Ovary (tissue), 9 donors: Measurements from ENCODE around the gene TBX4. TPM values are rescaled to one million over a fixed set of nuclear protein-coding genes. Genes with fewer than 3 reads are reported as not detected.
"Not testable (repeated sequence)": the region's sequence is repeated elsewhere in the genome, so short reads cannot be mapped to it uniquely, and the experiment has no call there.

ENCODE experiments used
- DNase-seq, 5 donors: peaks; one replicate each; pipeline ENCODE4 v3.0.0-alpha.2; 2019 to 2020
- H3K27ac ChIP-seq, 2 donors: fragments of 200-600 bp; one replicate each; pipeline versions ENCODE4 v1.5.1 to v1.8.0; 2019 to 2022
- H3K27me3 ChIP-seq: fragments of 200-600 bp; one replicate; pipeline ENCODE4 v1.8.0; 2022
- H3K36me3 ChIP-seq: fragments of 200-600 bp; sonication (generic); one replicate; pipeline ENCODE4 v1.5.1; 2019
- H3K4me1 ChIP-seq: one replicate; pipeline ENCODE4 v1.8.1; 2013; ENCODE audit warnings: mild to moderate bottlenecking, moderate library complexity; ENCODE audit not compliant: insufficient read depth
- H3K4me3 ChIP-seq: fragments of 200-600 bp; sonication (generic); one replicate; pipeline ENCODE4 v1.5.1; 2017
- H3K9me3 ChIP-seq, 2 donors: fragments of 200-600 bp in 1 of 2; sonication (generic) in 1 of 2; one replicate each; pipeline versions ENCODE4 v1.5.1 to v1.8.1; 2013 to 2019; ENCODE audit warnings: mild to moderate bottlenecking in 1 of 2, moderate library complexity in 1 of 2
- CTCF ChIP-seq, 3 donors: fragments of 450-650 bp in 2 of 3; fragments of 200-600 bp in 1 of 3; IDR thresholded peaks; one replicate each; pipeline versions ENCODE4 v1.5.1 to v1.8.0; 2016 to 2022; ENCODE audit warnings: antibody characterized with exemption in 3 of 3, mild to moderate bottlenecking in 1 of 3
- EP300 ChIP-seq: sonication (generic); formaldehyde crosslinking; IDR thresholded peaks from one replicate; pipeline ENCODE4 v1.6.1; 2017; ENCODE audit warnings: antibody characterized with exemption
- POLR2A ChIP-seq: fragments of 450-650 bp; IDR thresholded peaks from one replicate; pipeline ENCODE4 v1.6.1; 2017; ENCODE audit warnings: antibody characterized with exemption, mild to moderate bottlenecking, moderate library complexity
- WGBS, 3 donors: extraction: QIAGEN DNeasy Blood & Tissue Kit in 1 of 3; methylation state at CpG; one replicate each; pipeline versions ENCODE4 v1.1.5 to v1.1.7; 2013 to 2017; 5-methylcytosine and 5-hydroxymethylcytosine counted together
- intact Hi-C, 4 donors: fragments of 100-400 bp; cut with DNase I; formaldehyde crosslinking; loops; one replicate each; pipeline versions ENCODE4 v1.11.0 to v1.15.1; 2022 to 2023
- polyA plus RNA-seq, 2 donors: library from polyadenylated mRNA; stranded (reverse); fragments of 200-250 nt in 1 of 2; fragments of 350-450 nt in 1 of 2; fragmentation: Illumina TruSeq in 1 of 2; extraction: RNeasy Lipid Tissue Mini Kit (QIAGEN cat#74804) in 1 of 2; gene quantifications; one replicate each; pipeline ENCODE4 v1.2.3, GENCODE V29; 2013 to 2014
- total RNA-seq, 7 donors: library from RNA; depleted of rRNA in 2 of 7; stranded (reverse); fragments of >200 nt in 2 of 7; fragmentation: NEBNext Ultra II Directional in 3 of 7; extraction: Animal tissue kit (Norgen Biotek cat#: 25700) in 3 of 7; gene quantifications; one replicate each; pipeline versions ENCODE4 v1.1.0 to v1.2.4, GENCODE V29; 2016 to 2023
- donor health status: DM: no; HTN: no; CAD: no; lungs with moderate emphysema.
- donor health status: DM: no; HTN: no; CAD: no.
- donor health status: Bipolar disorder and iron deficiency.
- donor health status: DM: yes; HTN: yes; CAD: no.
- donor health status: DM: no; HTN: no; CAD: no.
- donor health status: DM: yes; HTN: yes; CAD: no.

Gene TBX4
- total and polyA plus RNA-seq, 9 donors: 0.18 TPM; not detected in 8

GRCh38 chr17:61444831-61445230 lies 7.4 kb upstream of the TBX4 start:
- intact Hi-C loops: no loop called here
- TF ChIP-seq POLR2A (no peak), CTCF (IDR thresholded peaks at IDR 0.05) (no peak), EP300 (no peak)
- no peaks in the 10 kb centered on the region for H3K36me3 ChIP-seq
- no peaks in the 10 kb centered on the region for H3K9me3 ChIP-seq
- DNase-seq: no peak
- H3K4me3 ChIP-seq: no peak overlapping the region
- no peak overlapping the region for H3K27ac ChIP-seq
- no peaks in the 10 kb centered on the region for H3K27me3 ChIP-seq
- WGBS, 3 donors: 61 to 69% (median 68%) methylated on average over 6 of the region's 6 CpGs
- H3K4me1 ChIP-seq: no peaks in the 10 kb centered on the region

DNA sequence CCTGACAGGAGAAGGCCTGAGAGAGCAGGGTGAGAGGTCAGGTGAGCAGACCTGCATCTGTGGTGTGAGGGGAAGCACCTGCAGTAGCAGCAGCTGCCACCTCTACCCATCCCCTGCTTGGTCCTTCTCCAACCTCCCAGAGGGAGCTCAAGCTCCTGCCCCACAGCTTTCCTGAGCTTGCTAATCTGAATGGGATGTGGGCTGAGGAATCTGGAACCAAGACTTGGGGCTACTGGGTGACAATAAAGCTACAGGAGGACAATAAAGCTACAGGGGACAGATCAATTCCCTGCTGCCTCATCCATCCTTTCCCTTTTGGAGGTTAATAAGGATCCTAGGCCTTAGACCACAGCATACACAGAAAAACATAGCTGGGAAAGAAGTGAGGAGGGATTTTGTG lies 4.9 kb upstream of the TBX4 start:
- TF ChIP-seq POLR2A: no peak
- Histone ChIP-seq H3K36me3 (no peaks in the 10 kb centered on the region), H3K4me3 (no peak overlapping the region), H3K27me3 (no peaks in the 10 kb centered on the region), H3K9me3 (no peaks in the 10 kb centered on the region), H3K4me1 (no peaks in the 10 kb centered on the region), H3K27ac (no peak overlapping the region)
- DNase-seq: no peak
- intact Hi-C loops: no loop called here

- 75 to 78% (median 76%) methylated on average over 2 of the region's 2 CpGs for WGBS, 3 donors
- no peak for DNase-seq
Observed at GRCh38 chr17:61448042-61448441, 4.2 kb upstream of the TBX4 start.

GRCh38 chr17:61449140-61449539 lies 3.1 kb upstream of the TBX4 start:
- intact Hi-C loops, H3K27me3 ChIP-seq, H3K9me3 ChIP-seq, H3K27ac ChIP-seq, H3K4me1 ChIP-seq, H3K4me3 ChIP-seq, DNase-seq, H3K36me3 ChIP-seq: not testable (repeated sequence)
- 80 to 95% (median 85%) methylated on average over 4 of the region's 4 CpGs for WGBS, 3 donors

More at GRCh38 chr17:61448042-61448441, 4.2 kb upstream of the TBX4 start:
- Histone ChIP-seq H3K9me3 (no peaks in the 10 kb centered on the region), H3K4me3 (no peak overlapping the region), H3K27ac (no peak overlapping the region), H3K36me3 (no peaks in the 10 kb centered on the region), H3K27me3 (no peaks in the 10 kb centered on the region), H3K4me1 (no peaks in the 10 kb centered on the region)
- TF ChIP-seq POLR2A (no peak), CTCF (IDR thresholded peaks at IDR 0.05) (no peak), EP300 (no peak)
- intact Hi-C loops: no loop called here

GRCh38 chr17:61449707-61450640 lies 2.2 kb upstream of the TBX4 start:
- no peak for DNase-seq
- H3K27ac ChIP-seq: no peak overlapping the region
- WGBS, 3 donors: 88% methylated on average over 9 of the region's 9 CpGs
- no peaks in the 10 kb centered on the region for H3K27me3 ChIP-seq
- intact Hi-C loops: no loop called here
- H3K9me3 ChIP-seq: peaks cover 0 to 5% of the 10 kb centered on the region in 2 donors
- no peak overlapping the region for H3K4me3 ChIP-seq
- no peak for TF ChIP-seq CTCF (IDR thresholded peaks at IDR 0.05)
- TF ChIP-seq EP300: no peak
- no peak for TF ChIP-seq POLR2A
- H3K36me3 ChIP-seq: no peaks in the 10 kb centered on the region
- no peaks in the 10 kb centered on the region for H3K4me1 ChIP-seq
